Lung (tissue), 12 donors: Measurements from ENCODE around the gene JADE3. TPM values are rescaled to one million over a fixed set of nuclear protein-coding genes. Genes with fewer than 3 reads are reported as not detected.

Experiments used
- ATAC-seq: fragments of 200-7000 bp; cut with Tn5 transposase; one replicate; pipeline ENCODE4 v1.9.1; 2020; ENCODE audit warnings: moderate number of reproducible peaks; ENCODE audit not compliant: insufficient read depth, low FRiP score
- DNase-seq, 3 donors: peaks; one replicate each; pipeline ENCODE4 v3.0.0-alpha.2; 2013 to 2017
- H3K27ac ChIP-seq, 2 donors: one replicate each; pipeline ENCODE4 v1.5.1; 2013; ENCODE audit warnings: mild to moderate bottlenecking in 2 of 2, moderate library complexity in 2 of 2, control low read depth in 1 of 2, inconsistent platforms in 1 of 2, low read depth in 1 of 2, low read length in 1 of 2
- H3K27me3 ChIP-seq, 3 donors: one replicate each; pipeline ENCODE4 v1.5.1; 2013; ENCODE audit warnings: low read length in 2 of 3; ENCODE audit not compliant: control insufficient read depth in 3 of 3, insufficient read depth in 3 of 3
- H3K36me3 ChIP-seq, 4 donors: one replicate each; pipeline ENCODE4 v1.5.1; 2013; ENCODE audit warnings: low read length in 4 of 4, mild to moderate bottlenecking in 1 of 4, moderate library complexity in 1 of 4; ENCODE audit not compliant: control insufficient read depth in 4 of 4, insufficient read depth in 4 of 4
- H3K4me1 ChIP-seq, 5 donors: one replicate each; pipeline ENCODE4 v1.5.1; 2013; ENCODE audit warnings: low read length in 5 of 5, mild to moderate bottlenecking in 2 of 5, moderate library complexity in 1 of 5; ENCODE audit not compliant: control insufficient read depth in 5 of 5, insufficient read depth in 5 of 5
- H3K4me3 ChIP-seq: one replicate; pipeline ENCODE4 v1.5.1; 2013; ENCODE audit warnings: mild to moderate bottlenecking, control low read depth, moderate library complexity
- H3K9ac ChIP-seq, 2 donors: one replicate each; pipeline ENCODE4 v1.5.1; 2013; ENCODE audit warnings: low read length in 2 of 2, control low read depth in 1 of 2; ENCODE audit not compliant: insufficient read depth in 1 of 2
- H3K9me3 ChIP-seq, 4 donors: one replicate each; pipeline ENCODE4 v1.5.1; 2013; ENCODE audit warnings: low read length in 3 of 4, mild to moderate bottlenecking in 1 of 4, moderate library complexity in 1 of 4; ENCODE audit not compliant: control insufficient read depth in 4 of 4, insufficient read depth in 3 of 4
- WGBS, 2 donors: extraction: QIAGEN DNeasy Blood & Tissue Kit; methylation state at CpG; one replicate each; pipeline ENCODE4 v1.1.7; 2013; 5-methylcytosine and 5-hydroxymethylcytosine counted together
- polyA plus RNA-seq, 2 donors: library from polyadenylated mRNA; stranded (reverse); fragments of 200-250 nt; gene quantifications; one replicate each; pipeline ENCODE4 v1.2.1, GENCODE V29; 2013
- total RNA-seq, 2 donors: library from RNA; depleted of rRNA in 1 of 2; stranded (reverse); fragments of >200 nt in 1 of 2; gene quantifications; one replicate each; pipeline ENCODE4 v1.2.1, GENCODE V29; 2014 to 2021
- TF ChIP-seq, protein P1 (sequence below): IDR thresholded peaks from 2 replicates; pipeline ENCODE4 v1.5.1; 2012; ENCODE audit warnings: mild to moderate bottlenecking; ENCODE audit errors: control extremely low read depth, extremely low read depth
- donor health status: control.
- donor health status: control.
- donor health status: Bipolar disorder and iron deficiency.
- donor health status: healthy.
- donor health status: DM: yes; HTN: yes; CAD: no.

The JADE3 gene
- total and polyA plus RNA-seq, 4 donors = 2.9 to 13.9 (median 5.8) TPM

GRCh38 chrX:46959985-46960700 is 47.9 kb downstream of the JADE3 start:
- H3K9me3 ChIP-seq = peaks cover 0 to 5% (median 0%) of the 10 kb centered on the region in 4 donors
- WGBS, 2 donors = 70 to 76% methylated on average over 3 of the region's 3 CpGs
- no peak overlapping the region for H3K27ac ChIP-seq
- peaks cover 0 to 3% (median 0%) of the 10 kb centered on the region in 5 donors for H3K4me1 ChIP-seq
- DNase-seq = no peak
- peaks cover 0 to 16% (median 12%) of the 10 kb centered on the region in 3 donors for H3K27me3 ChIP-seq
- ATAC-seq = no peak
- H3K4me3 ChIP-seq = no peak overlapping the region
- H3K9ac ChIP-seq = no peak overlapping the region
- no peaks in the 10 kb centered on the region for H3K36me3 ChIP-seq
- TF ChIP-seq, protein P1, sequence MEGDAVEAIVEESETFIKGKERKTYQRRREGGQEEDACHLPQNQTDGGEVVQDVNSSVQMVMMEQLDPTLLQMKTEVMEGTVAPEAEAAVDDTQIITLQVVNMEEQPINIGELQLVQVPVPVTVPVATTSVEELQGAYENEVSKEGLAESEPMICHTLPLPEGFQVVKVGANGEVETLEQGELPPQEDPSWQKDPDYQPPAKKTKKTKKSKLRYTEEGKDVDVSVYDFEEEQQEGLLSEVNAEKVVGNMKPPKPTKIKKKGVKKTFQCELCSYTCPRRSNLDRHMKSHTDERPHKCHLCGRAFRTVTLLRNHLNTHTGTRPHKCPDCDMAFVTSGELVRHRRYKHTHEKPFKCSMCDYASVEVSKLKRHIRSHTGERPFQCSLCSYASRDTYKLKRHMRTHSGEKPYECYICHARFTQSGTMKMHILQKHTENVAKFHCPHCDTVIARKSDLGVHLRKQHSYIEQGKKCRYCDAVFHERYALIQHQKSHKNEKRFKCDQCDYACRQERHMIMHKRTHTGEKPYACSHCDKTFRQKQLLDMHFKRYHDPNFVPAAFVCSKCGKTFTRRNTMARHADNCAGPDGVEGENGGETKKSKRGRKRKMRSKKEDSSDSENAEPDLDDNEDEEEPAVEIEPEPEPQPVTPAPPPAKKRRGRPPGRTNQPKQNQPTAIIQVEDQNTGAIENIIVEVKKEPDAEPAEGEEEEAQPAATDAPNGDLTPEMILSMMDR = no peak

DNA sequence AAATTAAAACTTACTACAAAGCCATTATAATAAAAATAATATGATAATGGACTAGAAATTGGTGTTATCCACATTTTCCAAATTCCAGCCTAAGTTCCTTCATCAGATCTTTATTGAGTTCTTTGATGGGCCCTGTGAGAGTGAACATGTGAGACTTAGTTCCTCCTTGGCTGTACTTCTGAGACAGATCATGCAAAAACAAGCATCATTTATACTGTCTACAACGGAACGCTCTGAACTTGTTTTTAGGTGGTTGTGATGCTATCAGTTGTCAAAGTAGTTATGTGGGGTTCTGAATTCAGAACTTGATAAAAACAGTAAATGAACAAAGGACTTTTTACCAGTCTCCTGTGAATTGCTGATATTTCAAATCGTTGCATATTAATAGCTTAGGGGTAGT is 48.9 kb downstream of the JADE3 start:
- H3K36me3 ChIP-seq = no peaks in the 10 kb centered on the region
- WGBS, 2 donors = 38 to 54% methylated on average over 3 of the region's 3 CpGs
- DNase-seq (no peak), ATAC-seq (no peak)
- no peak overlapping the region for H3K27ac ChIP-seq
- peaks cover 0 to 5% (median 0%) of the 10 kb centered on the region in 5 donors for H3K4me1 ChIP-seq
- no peak overlapping the region for H3K9ac ChIP-seq
- peaks cover 0 to 18% (median 13%) of the 10 kb centered on the region in 3 donors for H3K27me3 ChIP-seq
- H3K4me3 ChIP-seq = no peak overlapping the region
- H3K9me3 ChIP-seq = peaks cover 0 to 5% (median 0%) of the 10 kb centered on the region in 4 donors
- TF ChIP-seq, protein P1 = no peak

DNA sequence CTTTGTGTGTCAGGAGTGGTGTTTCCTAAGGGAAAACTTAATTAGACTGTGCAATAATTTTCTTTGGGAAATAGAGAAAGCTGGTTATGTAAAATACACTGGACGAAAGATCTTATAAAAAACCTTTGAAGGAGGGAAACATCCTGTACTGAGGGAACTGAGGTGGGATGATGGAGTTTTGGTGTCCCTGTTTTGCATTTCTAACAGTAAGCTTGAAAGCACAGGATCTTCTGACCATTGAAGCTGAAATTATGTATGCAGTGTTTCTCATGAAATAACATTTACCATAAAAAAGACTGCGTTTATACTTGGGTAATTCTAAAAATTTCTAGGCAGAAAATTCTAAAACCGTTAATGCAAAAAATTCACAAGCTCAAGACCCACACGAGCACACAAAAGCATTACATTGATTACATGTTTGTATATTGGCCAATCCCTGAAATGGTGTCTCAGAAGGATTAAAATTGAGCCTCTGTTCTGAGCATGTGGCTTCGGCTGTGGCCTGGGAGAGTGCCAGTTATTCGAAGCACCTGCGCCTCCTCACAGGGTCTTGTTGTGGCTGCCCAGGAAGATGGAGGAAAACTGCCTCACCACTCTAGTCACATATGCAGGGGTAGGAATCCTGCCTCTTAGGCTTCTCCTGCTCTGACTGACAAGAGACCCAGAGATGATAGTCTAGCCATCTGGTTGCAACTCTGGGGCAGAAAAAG is 49.5 kb downstream of the JADE3 start:
- Histone ChIP-seq H3K4me1 (peaks cover 0 to 5% (median 0%) of the 10 kb centered on the region in 5 donors), H3K27me3 (peaks cover 0 to 21% (median 13%) of the 10 kb centered on the region in 3 donors)

More for the DNA sequence above, 49.5 kb downstream of the JADE3 start:
- TF ChIP-seq, protein P1 = no peak
- H3K36me3 ChIP-seq = no peaks in the 10 kb centered on the region
- no peak for ATAC-seq
- no peak overlapping the region for H3K27ac ChIP-seq
- WGBS, 2 donors = 65 to 80% methylated on average over 7 of the region's 7 CpGs
- DNase-seq = no peak
- peaks cover 0 to 5% (median 0%) of the 10 kb centered on the region in 4 donors for H3K9me3 ChIP-seq
- no peak overlapping the region for H3K9ac ChIP-seq
- no peak overlapping the region for H3K4me3 ChIP-seq
